Activated T-helper 1 cell treated with anti-CD3 and anti-CD28 coated beads, Interleukin-2, amount 50 U/mL, for 16 hours (primary cell): ENCODE measurements around the gene HAAO.
"Not testable (repeated sequence)": the region's sequence is repeated elsewhere in the genome, so short reads cannot be mapped to it uniquely, and the experiment has no call there.

Source experiments
- DNase-seq, 2 donors: peaks; one replicate each; pipeline ENCODE4 v3.0.0-alpha.2; 2020; ENCODE audit warnings: low read depth in 1 of 2, low spot score in 1 of 2

HAAO gene

DNA sequence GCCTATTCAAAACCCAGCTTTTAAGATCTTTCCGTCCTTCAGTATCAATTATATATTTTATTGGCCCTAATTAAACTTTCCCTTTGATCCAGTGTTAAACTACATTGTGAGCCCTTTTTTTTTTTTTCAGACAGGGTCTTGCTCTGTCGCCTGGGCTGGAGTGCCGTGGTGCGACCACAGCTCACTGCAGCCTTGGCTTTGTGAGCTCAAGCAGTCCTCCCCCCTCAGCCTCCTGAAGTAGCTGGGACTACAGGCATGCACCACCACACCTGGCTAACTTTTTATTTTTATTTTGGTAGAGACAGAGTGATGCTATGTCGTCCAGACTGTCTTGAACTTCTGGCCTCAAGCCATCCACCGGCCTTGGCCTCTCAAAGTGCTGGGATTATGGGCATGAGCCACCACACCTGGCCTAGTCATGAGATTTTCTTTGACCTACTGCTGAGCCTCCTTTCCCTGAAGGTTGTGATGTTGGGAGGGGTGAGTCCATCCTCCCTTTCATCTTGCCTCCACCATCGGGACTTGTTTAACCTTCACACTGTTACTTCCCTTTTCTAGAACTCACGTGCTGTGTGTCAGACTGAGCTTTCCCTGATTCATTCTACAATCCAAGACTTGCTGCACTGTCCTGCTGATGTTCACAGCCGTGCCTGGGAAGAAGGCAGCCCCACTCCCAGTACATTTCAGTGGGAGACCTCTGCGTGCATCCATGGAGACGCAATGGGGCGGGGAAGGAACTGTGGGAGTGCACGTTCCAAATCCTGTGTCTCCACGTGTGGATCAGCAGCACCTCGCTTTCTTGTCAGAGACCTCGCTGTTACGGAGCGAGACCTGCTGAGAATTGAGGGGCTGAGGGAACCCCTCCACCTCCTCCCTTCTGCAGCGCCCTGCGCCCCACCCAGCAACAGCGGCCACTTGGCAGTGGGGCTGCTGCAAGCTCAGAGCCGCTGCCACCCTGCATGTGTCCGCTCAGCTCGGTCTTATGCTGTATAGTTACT is 39.3 kb downstream of the HAAO start:
- no peak for DNase-seq

DNA sequence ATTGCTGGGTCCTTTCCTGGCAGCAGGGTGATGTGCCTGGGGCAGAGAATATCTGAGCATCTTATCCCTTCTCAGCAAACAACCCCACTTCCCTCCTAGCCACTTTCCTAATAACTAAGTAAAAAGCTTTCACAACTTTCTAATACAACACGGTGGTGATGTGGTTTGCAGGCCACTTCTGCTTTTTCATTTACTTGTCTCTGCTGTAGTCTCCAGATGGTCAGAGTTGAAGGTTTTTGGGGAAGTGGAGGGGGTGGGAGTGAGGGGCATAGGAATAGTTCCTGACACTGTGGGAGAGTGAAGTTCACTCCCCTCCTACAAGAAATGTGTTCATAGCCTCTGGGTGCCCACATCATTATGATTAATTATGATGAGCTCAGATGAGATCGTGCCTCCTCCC is 40.1 kb downstream of the HAAO start:
- DNase-seq = no peak

GRCh38 chr2:42748840-42749239 is 43.5 kb downstream of the HAAO start:
- no peak for DNase-seq

- DNase-seq = no peak
Measured at GRCh38 chr2:42747422-42747821, 45.0 kb downstream of the HAAO start.

DNA sequence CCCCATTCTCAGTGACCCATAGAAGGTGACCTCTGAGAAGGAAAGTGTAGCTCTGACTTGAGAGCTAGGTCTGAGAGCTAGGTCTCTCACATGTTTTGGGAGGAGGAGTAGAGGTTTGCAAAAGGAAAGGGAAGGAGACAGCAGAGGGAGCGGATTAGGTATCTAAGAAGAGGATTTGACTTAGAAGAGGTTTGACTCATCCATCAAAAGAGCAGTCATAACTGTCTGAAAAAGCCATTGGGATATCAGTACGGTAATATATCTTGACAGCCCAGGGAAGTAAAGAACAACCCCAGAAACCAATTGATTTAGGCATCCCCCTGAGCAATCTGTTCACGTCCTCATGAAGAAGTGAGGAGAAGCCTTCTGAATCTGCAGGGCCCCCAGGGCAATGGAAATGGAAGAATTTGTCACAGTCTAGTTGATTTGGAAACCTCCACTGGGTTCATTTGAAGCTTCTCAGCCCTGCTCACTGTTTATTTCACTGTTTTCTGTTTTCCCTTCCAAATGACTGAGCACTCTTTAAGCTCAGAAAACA is 47.8 kb downstream of the HAAO start:
- no peak for DNase-seq

DNA sequence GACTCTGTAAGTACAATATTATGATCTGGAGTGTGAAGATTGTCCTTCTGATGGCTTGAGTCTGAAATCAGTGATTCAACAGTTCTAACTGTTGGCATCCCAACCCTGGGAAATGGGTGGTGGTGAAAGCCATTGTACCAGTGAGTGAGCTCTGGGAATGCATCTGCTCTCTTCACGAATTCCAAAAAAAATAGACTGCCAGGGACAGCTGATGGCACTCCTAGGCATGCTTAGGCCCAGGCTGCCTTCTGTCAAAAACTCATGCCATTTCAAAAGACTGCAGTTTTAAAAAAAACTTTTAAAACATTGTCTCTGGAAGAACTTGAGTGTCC is 48.8 kb downstream of the HAAO start:
- DNase-seq = no peak

- no peak for DNase-seq
Measured at GRCh38 chr2:42742740-42743658, 49.4 kb downstream of the HAAO start.

GRCh38 chr2:42741140-42741539 is 51.2 kb downstream of the HAAO start:
- no peak for DNase-seq

DNA sequence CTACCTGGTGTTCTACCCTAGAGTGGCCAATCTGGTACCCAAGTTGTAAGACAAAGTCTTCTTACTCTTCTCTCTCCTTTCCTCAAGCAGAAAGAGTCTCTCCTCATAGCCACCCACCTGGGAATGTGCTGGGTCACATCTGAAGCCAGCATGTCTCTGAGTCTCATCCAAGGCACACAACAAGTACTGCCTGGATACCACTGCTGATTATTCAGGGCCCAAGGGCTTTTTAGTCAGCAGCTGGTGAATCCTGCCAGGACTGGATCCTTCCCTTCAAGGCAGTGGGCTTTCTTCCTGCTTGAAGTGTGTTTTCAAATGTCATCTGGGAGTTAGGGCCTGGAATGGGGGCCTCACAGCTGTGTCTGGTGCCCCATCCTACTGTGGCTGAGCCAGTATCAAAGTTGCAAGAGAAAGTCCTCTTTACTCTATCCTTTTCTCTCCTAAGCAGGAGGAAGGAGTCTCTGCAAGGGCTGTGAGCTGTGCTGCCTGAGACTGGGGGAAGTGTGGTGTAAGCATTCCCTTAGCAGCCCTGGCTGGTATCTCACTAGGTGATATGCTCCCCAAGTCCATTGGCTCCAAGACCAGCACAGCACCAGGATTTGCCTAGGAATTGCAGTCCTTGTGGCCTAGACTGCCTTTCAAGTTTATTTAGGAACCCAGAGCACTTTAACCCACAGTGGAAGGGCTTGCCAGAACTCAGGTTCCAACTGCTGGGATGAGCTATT is 55.6 kb downstream of the HAAO start:
- no peak for DNase-seq

DNA sequence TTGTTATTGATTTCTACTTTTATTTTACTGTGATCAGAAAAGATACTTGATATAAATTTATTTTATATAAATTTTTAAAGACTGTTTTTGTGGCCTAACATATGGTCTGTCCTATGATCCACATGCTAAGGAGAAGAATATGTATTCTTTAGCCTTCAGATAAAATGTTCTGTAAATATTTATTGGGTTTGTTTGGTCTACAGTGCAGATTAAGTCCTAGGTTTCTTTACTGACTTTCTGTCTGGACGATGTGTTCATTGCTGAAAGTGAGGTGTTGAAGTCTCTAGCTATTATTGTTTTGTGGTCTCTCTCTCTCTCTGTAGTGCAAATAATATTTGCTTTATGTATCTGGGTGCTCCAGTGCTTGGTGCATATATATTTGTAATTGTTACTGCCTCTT is 58.5 kb downstream of the HAAO start:
- no peak for DNase-seq

GRCh38 chr2:42731316-42731715 is 61.1 kb downstream of the HAAO start:
- not testable (repeated sequence) for DNase-seq

- DNase-seq = no peak
Measured at GRCh38 chr2:42726680-42727079, 65.7 kb downstream of the HAAO start.

- no peak for DNase-seq
Measured at GRCh38 chr2:42725657-42726056, 66.7 kb downstream of the HAAO start.

GRCh38 chr2:42724886-42725285 is 67.5 kb downstream of the HAAO start:
- DNase-seq = no peak

- DNase-seq = no peak
Measured at GRCh38 chr2:42723465-42723864, 68.9 kb downstream of the HAAO start.

GRCh38 chr2:42722320-42723190 is 69.8 kb downstream of the HAAO start:
- DNase-seq = no peak

- DNase-seq = no peak
Measured at GRCh38 chr2:42721898-42722297, 70.5 kb downstream of the HAAO start.
